Measurements from ENCODE around the gene METAP1. TPM values are rescaled to one million over a fixed set of nuclear protein-coding genes. Genes with fewer than 3 reads are reported as not detected.
"Not testable (repeated sequence)": the region's sequence is repeated elsewhere in the genome, so short reads cannot be mapped to it uniquely, and the experiment has no call there.

The METAP1 gene
- total RNA-seq, 1 experiment from 2014 or later = 56.6 TPM

- H3K4me3 ChIP-seq = no peak overlapping the region
- no peaks in the 10 kb centered on the region for H3K36me3 ChIP-seq
- H3K27me3 ChIP-seq = no peaks in the 10 kb centered on the region
- no peaks in the 10 kb centered on the region for H3K9me3 ChIP-seq
- DNase-seq = no peak
Measured at GRCh38 chr4:99100876-99101275, 105.4 kb downstream of the METAP1 start.

GRCh38 chr4:99102634-99103033 lies 107.1 kb downstream of the METAP1 start:
- DNase-seq = no peak
- Histone ChIP-seq H3K9me3 (no peaks in the 10 kb centered on the region), H3K27me3 (no peaks in the 10 kb centered on the region), H3K4me3 (no peak overlapping the region), H3K36me3 (no peaks in the 10 kb centered on the region)

GRCh38 chr4:99103166-99103565 lies 107.6 kb downstream of the METAP1 start:
- H3K27me3 ChIP-seq = no peaks in the 10 kb centered on the region
- H3K36me3 ChIP-seq = no peaks in the 10 kb centered on the region
- no peak for DNase-seq

GRCh38 chr4:99104153-99104552 lies 108.6 kb downstream of the METAP1 start:
- no peak for DNase-seq
- no peaks in the 10 kb centered on the region for H3K27me3 ChIP-seq

More at GRCh38 chr4:99103166-99103565, 107.6 kb downstream of the METAP1 start:
- Histone ChIP-seq H3K9me3 (no peaks in the 10 kb centered on the region), H3K4me3 (no peak overlapping the region)

GRCh38 chr4:99109286-99109685 lies 113.8 kb downstream of the METAP1 start:
- H3K36me3 ChIP-seq, DNase-seq, H3K9me3 ChIP-seq, H3K27me3 ChIP-seq, H3K4me3 ChIP-seq: not testable (repeated sequence)

More at GRCh38 chr4:99104153-99104552, 108.6 kb downstream of the METAP1 start:
- H3K4me3 ChIP-seq = no peak overlapping the region
- no peaks in the 10 kb centered on the region for H3K36me3 ChIP-seq
- H3K9me3 ChIP-seq = no peaks in the 10 kb centered on the region

Other genes starting within 250 kb of the METAP1 start
- gene EIF4E, start 66.6 kb upstream of the METAP1 start, total RNA-seq (2014; rRNA removed; shearing (Covaris generic); ENCODE audit: low replicate concordance) = 81.2 and 236 TPM in 2 replicates
- 147 and 184 TPM in 2 replicates for gene ADH5, start 93.1 kb downstream of the METAP1 start, total RNA-seq (2014; rRNA removed; shearing (Covaris generic); ENCODE audit: low replicate concordance)
- not detected in 2 replicates for gene ADH4, start 148.6 kb downstream of the METAP1 start, total RNA-seq (2014; rRNA removed; shearing (Covaris generic); ENCODE audit: low replicate concordance)
- gene ADH6, start 223.5 kb downstream of the METAP1 start, total RNA-seq (2014; rRNA removed; shearing (Covaris generic); ENCODE audit: low replicate concordance) = not detected in 2 replicates